HCT116 (cell line): ENCODE measurements around the gene WIZ. TPM values are rescaled to one million over a fixed set of nuclear protein-coding genes. Genes with fewer than 3 reads are reported as not detected.
"Not testable (repeated sequence)": the region's sequence is repeated elsewhere in the genome, so short reads cannot be mapped to it uniquely, and the experiment has no call there.

Experiments
- ATAC-seq: fragments of 200-7000 bp; cut with Tn5 transposase; 2 replicates; pipeline ENCODE4 v1.9.1; 2020; ENCODE audit warnings: mild to moderate bottlenecking, moderate library complexity
- BruUV-seq: library from RNA; stranded (reverse); fragments of 400-500 nt; replicated peaks from 2 replicates; lab custom pipeline; 2021; lab: Mats Ljungman, UMichigan
- CTCF ChIA-PET: fragments of 300-600 bp; sonication (Branson Sonifier 250); formaldehyde crosslinking; loops from one replicate; lab custom pipeline; 2021; ENCODE audit warnings: antibody characterized with exemption; lab: Charles Lee
- POLR2A ChIA-PET: fragments of 300-600, 350-600 bp; sonication (Branson Sonifier 250); formaldehyde crosslinking; loops from one replicate; lab custom pipeline; 2021; ENCODE audit warnings: antibody characterized with exemption; lab: Charles Lee
- RAD21 ChIA-PET, 2 experiments: fragments of 300-600 bp; sonication (Branson Sonifier 250); formaldehyde crosslinking; loops; one replicate each; lab custom pipeline; 2023; ENCODE audit warnings: low total read pairs in 2 of 2; ENCODE audit not compliant: uncharacterized antibody in 2 of 2, unreplicated experiment in 2 of 2, low non-redundant PET in 1 of 2; lab: Charles Lee
- DNase-seq: peaks from one replicate; pipeline ENCODE4 v3.0.0-alpha.2; 2010; ENCODE audit warnings: low read depth, low spot score
- H2AFZ ChIP-seq: fragments of 200-600 bp; shearing (Covaris generic), sonication (generic); 2 replicates; pipeline ENCODE4 v1.6.1; 2017; ENCODE audit warnings: low read depth, mixed run types, mixed read lengths, antibody characterized with exemption, low read length; ENCODE audit not compliant: poor library complexity, severe bottlenecking
- H3K27ac ChIP-seq: 2 replicates; pipeline ENCODE4 v1.5.1; 2012; ENCODE audit warnings: low read depth, low read length
- H3K27me3 ChIP-seq: fragments of 200-600 bp; sonication (generic); 2 replicates; pipeline ENCODE4 v1.6.1; 2016; ENCODE audit warnings: mixed run types, low read length, mixed read lengths; ENCODE audit not compliant: insufficient read depth
- H3K36me3 ChIP-seq, 2 experiments: fragments of 200-500 bp in 1 of 2; fragments of 200-600 bp in 1 of 2; sonication (Bioruptor generic) in 1 of 2; sonication (generic) in 1 of 2; 2 replicates each; pipeline versions ENCODE4 v1.5.1 to v1.6.1; 2014 to 2016; ENCODE audit warnings: low read length in 2 of 2, inconsistent platforms in 1 of 2, mixed read lengths in 1 of 2, mixed run types in 1 of 2; ENCODE audit not compliant: insufficient read depth in 2 of 2, control insufficient read depth in 1 of 2
- H3K4me1 ChIP-seq, 2 experiments: fragments of 200-600 bp in 1 of 2; sonication (generic) in 1 of 2; 2 replicates each; pipeline versions ENCODE4 v1.5.1 to v1.6.1; 2012 to 2017; ENCODE audit warnings: low read length in 2 of 2, inconsistent platforms in 1 of 2, mild to moderate bottlenecking in 1 of 2, mixed read lengths in 1 of 2, mixed run types in 1 of 2, moderate library complexity in 1 of 2; ENCODE audit not compliant: insufficient read depth in 2 of 2, control insufficient read depth in 1 of 2
- H3K4me2 ChIP-seq: fragments of 200-600 bp; sonication (generic); 2 replicates; pipeline ENCODE4 v1.6.1; 2017; ENCODE audit warnings: mixed run types, low read length, mixed read lengths
- H3K4me3 ChIP-seq, 2 experiments: fragments of 200-600 bp in 1 of 2; sonication (generic) in 1 of 2; replicated peaks in 1 of 2; 2 replicates each; pipeline ENCODE4 v1.5.1; 2011 to 2016; ENCODE audit warnings: low read length in 2 of 2, control low read depth in 1 of 2, low read depth in 1 of 2, mild to moderate bottlenecking in 1 of 2, mixed read lengths in 1 of 2, mixed run types in 1 of 2
- H3K79me2 ChIP-seq: fragments of 200-600 bp; sonication (generic); 2 replicates; pipeline ENCODE4 v1.6.1; 2017; ENCODE audit warnings: mild to moderate bottlenecking, mixed run types, low read length, moderate library complexity, mixed read lengths; ENCODE audit not compliant: insufficient read depth
- H3K9ac ChIP-seq: fragments of 200-600 bp; sonication (generic); 2 replicates; pipeline ENCODE4 v1.6.1; 2016; ENCODE audit warnings: low read length, mixed read lengths
- H3K9me2 ChIP-seq: fragments of 200-600 bp; sonication (generic), shearing (Covaris generic); 2 replicates; pipeline ENCODE4 v1.6.1; 2017; ENCODE audit warnings: mixed run types, mild to moderate bottlenecking, moderate library complexity; ENCODE audit not compliant: insufficient read depth
- H3K9me3 ChIP-seq, 2 experiments: fragments of 200-500 bp in 1 of 2; fragments of 200-600 bp in 1 of 2; sonication (Bioruptor generic) in 1 of 2; sonication (generic) in 1 of 2; 2 replicates each; pipeline ENCODE4 v1.6.1; 2014 to 2017; ENCODE audit warnings: low read length in 2 of 2, mixed read lengths in 2 of 2, inconsistent platforms in 1 of 2, low read depth in 1 of 2, mild to moderate bottlenecking in 1 of 2, mixed run types in 1 of 2, moderate library complexity in 1 of 2; ENCODE audit not compliant: control insufficient read depth in 1 of 2, insufficient read depth in 1 of 2
- H4K20me1 ChIP-seq: fragments of 200-600 bp; sonication (generic), shearing (Covaris generic); 2 replicates; pipeline ENCODE4 v1.6.1; 2017; ENCODE audit warnings: mixed run types, mild to moderate bottlenecking, moderate library complexity; ENCODE audit not compliant: insufficient read depth
- CBX3 ChIP-seq: IDR thresholded peaks from 2 replicates; pipeline ENCODE4 v1.6.1; 2012; ENCODE audit warnings: low read depth
- EZH2 ChIP-seq: fragments of 200-600 bp; sonication (generic); IDR thresholded peaks from 2 replicates; pipeline ENCODE4 v1.6.1; 2017; ENCODE audit warnings: antibody characterized with exemption, mixed run types
- FOSL1 ChIP-seq: IDR thresholded peaks from 2 replicates; pipeline ENCODE4 v1.6.1; 2012; ENCODE audit warnings: low read depth
- JUND ChIP-seq: IDR thresholded peaks from 2 replicates; pipeline ENCODE4 v1.6.1; 2012
- RAD21 ChIP-seq: IDR thresholded peaks from 2 replicates; pipeline ENCODE4 v1.6.1; 2012; ENCODE audit warnings: low read depth, mild to moderate bottlenecking
- SP1 ChIP-seq: IDR thresholded peaks from 2 replicates; pipeline ENCODE4 v1.6.1; 2012; ENCODE audit warnings: low read depth
- SRF ChIP-seq: IDR thresholded peaks from 2 replicates; pipeline ENCODE4 v1.6.1; 2012; ENCODE audit warnings: low read depth
- ZNF274 ChIP-seq: fragments of 200-500 bp; sonication (Bioruptor generic); IDR thresholded peaks from 2 replicates; pipeline ENCODE4 v1.6.1; 2014; ENCODE audit warnings: mild to moderate bottlenecking, low read depth, low read length, inconsistent platforms
- intact Hi-C: fragments of 100-400 bp; cut with micrococcal nuclease; formaldehyde crosslinking; loops from 2 replicates; pipeline ENCODE4 v1.10.0; 2022
- total RNA-seq: library from RNA; stranded (reverse); gene quantifications from one replicate; pipeline ENCODE4 v1.2.1, GENCODE V29; 2021; ENCODE audit not compliant: unreplicated experiment
- TF ChIP-seq, protein P1 (sequence below), 3 experiments: fragments of 200-600 bp in 1 of 3; sonication (generic) in 1 of 3; IDR thresholded peaks in 2 of 3; conservative IDR thresholded peaks in 1 of 3; 2 replicates each; pipeline ENCODE4 v1.5.1; 2012 to 2017; ENCODE audit warnings: low read depth in 2 of 3, low read length in 2 of 3, antibody characterized with exemption in 1 of 3, borderline replicate concordance in 1 of 3, control low read depth in 1 of 3, mild to moderate bottlenecking in 1 of 3, mixed read lengths in 1 of 3, mixed run types in 1 of 3, moderate library complexity in 1 of 3; ENCODE audit not compliant: insufficient read depth in 1 of 3
- TF ChIP-seq, protein P2 (sequence below): IDR thresholded peaks from 2 replicates; pipeline ENCODE4 v1.6.1; 2011; ENCODE audit warnings: mild to moderate bottlenecking, low read length, moderate library complexity; ENCODE audit not compliant: insufficient replicate concordance; ENCODE audit errors: extremely low read depth
- TF ChIP-seq, protein P3 (sequence below): IDR thresholded peaks from 2 replicates; pipeline ENCODE4 v1.6.1; 2012; ENCODE audit warnings: low read depth
- TF ChIP-seq, protein P4 (sequence below): IDR thresholded peaks from 2 replicates; pipeline ENCODE4 v1.6.1; 2012
- TF ChIP-seq, protein P5 (sequence below): IDR thresholded peaks from 2 replicates; pipeline ENCODE4 v1.6.1; 2012

The WIZ gene
- total RNA-seq, 1 experiment from 2014 or later, result 28.4 TPM

DNA sequence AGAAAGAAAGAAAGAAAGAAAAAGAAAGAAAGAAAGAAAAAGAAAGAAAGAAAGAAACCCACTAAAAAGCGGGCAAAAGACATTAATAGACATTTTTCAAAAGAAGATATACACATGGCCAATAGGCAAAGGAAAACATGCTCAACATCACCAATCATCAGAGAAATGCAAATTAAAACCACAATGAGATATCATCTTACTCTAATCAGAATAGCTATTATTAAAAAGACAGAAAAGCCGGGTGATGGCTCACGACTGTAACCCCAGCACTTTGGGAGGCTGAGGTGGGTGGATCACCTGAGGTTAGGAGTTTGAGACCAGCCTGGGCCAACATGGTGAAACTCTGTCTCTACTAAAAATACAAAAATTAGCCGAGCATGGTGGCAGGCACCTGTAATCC is 24.1 kb upstream of the WIZ start:
- H3K4me1 ChIP-seq, H3K9ac ChIP-seq, POLR2A ChIA-PET, H4K20me1 ChIP-seq, H3K36me3 ChIP-seq, intact Hi-C loops, H3K4me3 ChIP-seq, DNase-seq, H3K27me3 ChIP-seq, H3K9me3 ChIP-seq, RAD21 ChIA-PET, H3K4me2 ChIP-seq, H2AFZ ChIP-seq, H3K79me2 ChIP-seq, H3K27ac ChIP-seq, H3K9me2 ChIP-seq, ATAC-seq, BruUV-seq: not testable (repeated sequence)
- CTCF ChIA-PET, result interaction anchor here (0.8 kb wide), 1 partner anchor 20 kb away, joined by 3 read pairs; no protein-coding TSS in a partner anchor

DNA sequence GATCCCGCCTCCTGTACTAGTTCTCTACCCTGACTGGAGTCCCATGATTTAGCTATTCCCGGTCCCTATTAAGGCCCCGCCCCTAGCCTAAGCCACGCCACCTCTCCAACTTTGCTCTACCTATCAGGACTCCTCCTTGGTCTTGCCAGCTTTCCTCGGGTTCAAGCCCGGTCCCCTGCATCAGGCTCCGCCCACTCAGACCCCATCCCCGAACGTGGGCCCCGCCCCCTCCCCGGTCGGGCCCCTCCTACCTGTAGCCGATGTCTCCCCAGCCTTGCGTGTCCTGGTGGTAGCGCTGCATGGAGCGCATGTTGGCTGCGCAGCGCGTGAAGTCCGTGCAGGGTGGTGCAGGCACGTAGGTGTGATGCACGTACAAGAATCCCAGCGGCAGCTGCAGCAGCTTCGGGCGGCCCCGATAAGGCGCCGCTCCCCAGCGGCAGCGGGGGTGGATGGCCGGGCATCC is 21.9 kb upstream of the WIZ start:
- Histone ChIP-seq H3K27ac (no peak overlapping the region), H3K9me3 (no peaks in the 10 kb centered on the region), H3K9ac (no peak overlapping the region), H3K4me2 (no peak overlapping the region), H2AFZ (no peak overlapping the region), H3K9me2 (no peaks in the 10 kb centered on the region), H3K4me1 (peaks cover 0 to 6% of the 10 kb centered on the region in 2 experiments; a peak in 2 of 4 replicates), H3K27me3 (no peaks in the 10 kb centered on the region), H3K79me2 (no peaks in the 10 kb centered on the region), H3K36me3 (no peaks in the 10 kb centered on the region), H4K20me1 (no peaks in the 10 kb centered on the region), H3K4me3 (no peak overlapping the region)
- ChIA-PET RAD21 (no interaction called here), POLR2A (no interaction called here), CTCF (no interaction called here)
- no TSS peak for BruUV-seq
- ATAC-seq (peak; percentile 74), DNase-seq (no peak)
- intact Hi-C loops, result no loop called here
- TF ChIP-seq JUND (no peak), SRF (no peak), FOSL1 (no peak), ZNF274 (no peak), EZH2 (no peak), CBX3 (no peak), SP1 (no peak), RAD21 (no peak)
- TF ChIP-seq, protein P1, sequence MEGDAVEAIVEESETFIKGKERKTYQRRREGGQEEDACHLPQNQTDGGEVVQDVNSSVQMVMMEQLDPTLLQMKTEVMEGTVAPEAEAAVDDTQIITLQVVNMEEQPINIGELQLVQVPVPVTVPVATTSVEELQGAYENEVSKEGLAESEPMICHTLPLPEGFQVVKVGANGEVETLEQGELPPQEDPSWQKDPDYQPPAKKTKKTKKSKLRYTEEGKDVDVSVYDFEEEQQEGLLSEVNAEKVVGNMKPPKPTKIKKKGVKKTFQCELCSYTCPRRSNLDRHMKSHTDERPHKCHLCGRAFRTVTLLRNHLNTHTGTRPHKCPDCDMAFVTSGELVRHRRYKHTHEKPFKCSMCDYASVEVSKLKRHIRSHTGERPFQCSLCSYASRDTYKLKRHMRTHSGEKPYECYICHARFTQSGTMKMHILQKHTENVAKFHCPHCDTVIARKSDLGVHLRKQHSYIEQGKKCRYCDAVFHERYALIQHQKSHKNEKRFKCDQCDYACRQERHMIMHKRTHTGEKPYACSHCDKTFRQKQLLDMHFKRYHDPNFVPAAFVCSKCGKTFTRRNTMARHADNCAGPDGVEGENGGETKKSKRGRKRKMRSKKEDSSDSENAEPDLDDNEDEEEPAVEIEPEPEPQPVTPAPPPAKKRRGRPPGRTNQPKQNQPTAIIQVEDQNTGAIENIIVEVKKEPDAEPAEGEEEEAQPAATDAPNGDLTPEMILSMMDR (IDR thresholded peaks at IDR 0.05 in 2 of 3, conservative IDR thresholded peaks at IDR 0.05 in 1 of 3; ENCODE audit: borderline replicate concordance in 1 of 3, insufficient read depth in 1 of 3, low read depth in 2 of 3, low read length in 2 of 3), result no peak
- TF ChIP-seq, protein P2, sequence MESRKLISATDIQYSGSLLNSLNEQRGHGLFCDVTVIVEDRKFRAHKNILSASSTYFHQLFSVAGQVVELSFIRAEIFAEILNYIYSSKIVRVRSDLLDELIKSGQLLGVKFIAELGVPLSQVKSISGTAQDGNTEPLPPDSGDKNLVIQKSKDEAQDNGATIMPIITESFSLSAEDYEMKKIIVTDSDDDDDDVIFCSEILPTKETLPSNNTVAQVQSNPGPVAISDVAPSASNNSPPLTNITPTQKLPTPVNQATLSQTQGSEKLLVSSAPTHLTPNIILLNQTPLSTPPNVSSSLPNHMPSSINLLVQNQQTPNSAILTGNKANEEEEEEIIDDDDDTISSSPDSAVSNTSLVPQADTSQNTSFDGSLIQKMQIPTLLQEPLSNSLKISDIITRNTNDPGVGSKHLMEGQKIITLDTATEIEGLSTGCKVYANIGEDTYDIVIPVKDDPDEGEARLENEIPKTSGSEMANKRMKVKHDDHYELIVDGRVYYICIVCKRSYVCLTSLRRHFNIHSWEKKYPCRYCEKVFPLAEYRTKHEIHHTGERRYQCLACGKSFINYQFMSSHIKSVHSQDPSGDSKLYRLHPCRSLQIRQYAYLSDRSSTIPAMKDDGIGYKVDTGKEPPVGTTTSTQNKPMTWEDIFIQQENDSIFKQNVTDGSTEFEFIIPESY, result no peak
- TF ChIP-seq, protein P3, sequence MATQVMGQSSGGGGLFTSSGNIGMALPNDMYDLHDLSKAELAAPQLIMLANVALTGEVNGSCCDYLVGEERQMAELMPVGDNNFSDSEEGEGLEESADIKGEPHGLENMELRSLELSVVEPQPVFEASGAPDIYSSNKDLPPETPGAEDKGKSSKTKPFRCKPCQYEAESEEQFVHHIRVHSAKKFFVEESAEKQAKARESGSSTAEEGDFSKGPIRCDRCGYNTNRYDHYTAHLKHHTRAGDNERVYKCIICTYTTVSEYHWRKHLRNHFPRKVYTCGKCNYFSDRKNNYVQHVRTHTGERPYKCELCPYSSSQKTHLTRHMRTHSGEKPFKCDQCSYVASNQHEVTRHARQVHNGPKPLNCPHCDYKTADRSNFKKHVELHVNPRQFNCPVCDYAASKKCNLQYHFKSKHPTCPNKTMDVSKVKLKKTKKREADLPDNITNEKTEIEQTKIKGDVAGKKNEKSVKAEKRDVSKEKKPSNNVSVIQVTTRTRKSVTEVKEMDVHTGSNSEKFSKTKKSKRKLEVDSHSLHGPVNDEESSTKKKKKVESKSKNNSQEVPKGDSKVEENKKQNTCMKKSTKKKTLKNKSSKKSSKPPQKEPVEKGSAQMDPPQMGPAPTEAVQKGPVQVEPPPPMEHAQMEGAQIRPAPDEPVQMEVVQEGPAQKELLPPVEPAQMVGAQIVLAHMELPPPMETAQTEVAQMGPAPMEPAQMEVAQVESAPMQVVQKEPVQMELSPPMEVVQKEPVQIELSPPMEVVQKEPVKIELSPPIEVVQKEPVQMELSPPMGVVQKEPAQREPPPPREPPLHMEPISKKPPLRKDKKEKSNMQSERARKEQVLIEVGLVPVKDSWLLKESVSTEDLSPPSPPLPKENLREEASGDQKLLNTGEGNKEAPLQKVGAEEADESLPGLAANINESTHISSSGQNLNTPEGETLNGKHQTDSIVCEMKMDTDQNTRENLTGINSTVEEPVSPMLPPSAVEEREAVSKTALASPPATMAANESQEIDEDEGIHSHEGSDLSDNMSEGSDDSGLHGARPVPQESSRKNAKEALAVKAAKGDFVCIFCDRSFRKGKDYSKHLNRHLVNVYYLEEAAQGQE, result no peak
- TF ChIP-seq, protein P4, sequence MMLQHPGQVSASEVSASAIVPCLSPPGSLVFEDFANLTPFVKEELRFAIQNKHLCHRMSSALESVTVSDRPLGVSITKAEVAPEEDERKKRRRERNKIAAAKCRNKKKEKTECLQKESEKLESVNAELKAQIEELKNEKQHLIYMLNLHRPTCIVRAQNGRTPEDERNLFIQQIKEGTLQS, result no peak
- TF ChIP-seq, protein P5, sequence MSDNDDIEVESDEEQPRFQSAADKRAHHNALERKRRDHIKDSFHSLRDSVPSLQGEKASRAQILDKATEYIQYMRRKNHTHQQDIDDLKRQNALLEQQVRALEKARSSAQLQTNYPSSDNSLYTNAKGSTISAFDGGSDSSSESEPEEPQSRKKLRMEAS, result no peak
